Right renal cortex interstitium (tissue), 3 donors: ENCODE results near the gene SLC16A13. TPM values are rescaled to one million over a fixed set of nuclear protein-coding genes. Genes with fewer than 3 reads are reported as not detected.
"Not testable (repeated sequence)": the region's sequence is repeated elsewhere in the genome, so short reads cannot be mapped to it uniquely, and the experiment has no call there.

Experiments used
- DNase-seq, 3 donors: peaks; one replicate each; pipeline ENCODE4 v3.0.0-alpha.2; 2013; ENCODE audit warnings: low read depth in 3 of 3, low spot score in 2 of 3
- polyA plus RNA-seq, 3 donors: library from polyadenylated mRNA; unstranded; fragments of 120-200 nt; gene quantifications; one replicate each; pipeline ENCODE4 v1.2.1, GENCODE V29; 2013; ENCODE audit not compliant: insufficient read length in 3 of 3

SLC16A13 gene
- polyA plus RNA-seq, 3 donors, result 2.4 to 3.3 (median 2.4) TPM

DNA sequence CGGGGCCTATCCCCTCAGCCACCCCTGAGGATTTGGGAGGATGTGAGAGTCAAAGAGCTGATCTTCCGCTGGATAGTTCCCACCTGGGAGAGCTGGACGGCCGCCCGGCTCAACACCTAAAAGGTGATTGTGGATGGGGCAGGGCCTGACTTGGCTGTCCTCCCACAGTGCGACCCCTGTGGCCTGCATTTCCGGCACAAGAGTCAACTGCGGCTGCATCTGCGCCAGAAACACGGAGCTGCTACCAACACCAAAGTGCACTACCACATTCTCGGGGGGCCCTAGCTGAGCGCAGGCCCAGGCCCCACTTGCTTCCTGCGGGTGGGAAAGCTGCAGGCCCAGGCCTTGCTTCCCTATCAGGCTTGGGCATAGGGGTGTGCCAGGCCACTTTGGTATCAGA lies 8.5 kb upstream of the SLC16A13 start:
- no peak for DNase-seq

- DNase-seq, result no peak
These were observed 6.7 kb upstream of the SLC16A13 start for GRCh38 chr17:7029096-7029495.

DNA sequence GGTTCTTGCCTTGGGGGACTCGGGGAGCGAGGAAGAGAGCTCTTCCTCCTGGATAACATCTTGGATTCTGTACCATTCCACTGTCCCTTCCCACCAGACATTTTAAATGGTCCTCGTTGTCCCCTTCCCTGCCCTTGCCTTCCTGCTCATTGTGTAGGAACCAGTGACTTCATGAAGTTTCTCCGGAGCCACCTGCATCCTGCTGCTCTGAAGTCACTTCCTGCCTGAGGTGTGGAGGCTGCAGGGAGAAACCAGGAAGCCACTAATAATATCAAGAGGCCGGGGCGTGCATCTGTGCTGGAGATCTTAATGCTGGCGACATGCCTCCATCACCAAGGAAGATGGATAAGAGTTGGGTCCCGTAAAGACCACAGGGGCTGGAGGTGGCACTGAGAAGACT lies 6.2 kb upstream of the SLC16A13 start:
- DNase-seq, result no peak

DNA sequence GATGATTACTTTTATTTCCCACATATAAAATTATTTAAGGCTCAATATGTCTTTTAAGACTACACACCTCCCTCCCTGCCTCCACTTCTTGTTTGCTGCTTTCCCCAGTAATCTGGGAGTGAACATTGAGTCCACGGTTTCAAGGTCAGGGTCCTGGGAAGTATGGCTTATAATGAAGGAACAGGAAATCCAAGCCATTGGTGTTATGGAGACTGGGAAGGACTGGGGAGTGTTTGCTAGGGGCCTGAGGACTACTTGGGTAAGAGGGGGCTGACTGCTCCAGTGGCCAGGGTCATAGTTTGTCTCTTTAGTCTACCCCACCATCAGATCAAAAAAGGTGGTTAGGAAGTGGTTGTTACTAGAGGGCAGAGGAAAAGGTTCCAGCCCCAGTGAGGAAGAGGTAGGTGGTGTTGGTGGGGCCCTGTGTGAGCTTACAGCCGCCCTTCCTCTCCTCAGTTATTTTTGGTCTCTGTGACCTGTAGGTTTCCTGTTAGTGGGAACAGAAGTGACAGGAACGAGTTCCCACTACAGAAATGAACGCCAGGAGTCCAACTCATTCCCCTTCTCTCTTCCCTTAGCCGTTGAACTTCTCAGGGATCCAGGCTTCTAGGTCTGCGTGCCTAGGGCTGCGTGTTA lies 742 bp upstream of the SLC16A13 start:
- no peak for DNase-seq

GRCh38 chr17:7038025-7038862 lies 2.4 kb downstream of the SLC16A13 start:
- DNase-seq, result no peak

DNA sequence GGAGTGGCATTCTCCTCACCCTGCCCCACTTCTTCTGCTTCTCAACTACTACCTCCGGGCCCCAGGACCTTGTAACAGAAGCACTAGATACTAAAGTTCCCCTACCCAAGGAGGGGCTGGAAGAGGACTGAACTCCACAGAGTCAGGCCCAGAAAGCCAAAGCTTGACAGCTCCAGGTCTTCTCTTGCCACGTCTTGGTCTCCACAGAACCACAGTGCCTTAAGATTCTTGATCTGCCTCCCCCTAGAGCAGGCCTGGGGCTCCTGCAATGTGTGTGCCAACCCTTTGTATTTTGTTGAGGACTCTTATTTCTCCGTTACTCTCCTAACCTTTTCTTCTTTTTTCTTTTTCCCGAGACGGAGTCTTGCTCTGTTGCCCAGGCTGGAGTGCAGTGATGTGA lies 4.0 kb downstream of the SLC16A13 start:
- no peak for DNase-seq

DNA sequence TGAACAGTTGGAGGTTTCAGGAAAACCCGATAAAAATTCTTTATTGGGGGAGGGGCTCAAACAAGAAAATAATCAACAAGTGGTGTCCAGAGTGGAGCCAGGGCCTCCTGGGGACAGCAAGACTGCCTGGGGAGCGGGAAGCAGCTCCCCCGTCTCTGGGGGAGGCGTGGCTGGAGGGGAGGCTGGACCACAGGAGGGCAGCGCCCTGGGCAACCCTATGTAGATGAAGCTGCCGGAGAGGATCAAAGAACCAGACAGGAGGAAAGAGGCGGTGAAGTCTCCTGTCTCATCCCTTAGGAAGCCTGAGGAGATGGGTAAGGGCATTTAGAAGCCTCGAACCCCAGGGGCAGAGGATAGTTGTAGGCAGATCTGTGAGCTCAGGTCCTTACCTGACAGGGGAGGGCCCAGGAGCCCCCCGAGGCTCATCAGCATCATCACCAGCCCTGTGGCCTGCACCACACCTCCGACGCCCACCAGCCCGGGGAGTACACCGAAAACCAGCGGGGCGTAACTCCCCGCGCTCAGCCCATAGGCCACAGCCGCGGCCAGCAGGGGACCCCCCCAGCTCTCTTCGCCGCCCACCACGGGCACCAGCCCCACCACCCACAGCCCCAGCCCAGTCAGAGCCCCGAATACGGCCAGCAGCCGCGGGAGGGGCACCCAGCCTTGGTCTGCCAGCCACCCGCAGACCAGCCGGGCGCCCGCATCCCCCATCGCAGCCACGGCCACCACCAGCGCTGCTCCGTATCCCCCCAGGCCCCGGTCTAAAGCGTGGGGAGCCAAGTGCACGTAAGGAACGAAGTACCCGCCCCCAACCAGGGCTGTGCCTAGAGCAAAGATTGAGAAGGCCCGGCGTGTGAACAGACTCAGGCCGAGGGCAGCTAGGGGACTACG lies 6.0 kb downstream of the SLC16A13 start:
- DNase-seq, result no peak

GRCh38 chr17:7042501-7043181 lies 6.8 kb downstream of the SLC16A13 start:
- DNase-seq, result no peak

DNA sequence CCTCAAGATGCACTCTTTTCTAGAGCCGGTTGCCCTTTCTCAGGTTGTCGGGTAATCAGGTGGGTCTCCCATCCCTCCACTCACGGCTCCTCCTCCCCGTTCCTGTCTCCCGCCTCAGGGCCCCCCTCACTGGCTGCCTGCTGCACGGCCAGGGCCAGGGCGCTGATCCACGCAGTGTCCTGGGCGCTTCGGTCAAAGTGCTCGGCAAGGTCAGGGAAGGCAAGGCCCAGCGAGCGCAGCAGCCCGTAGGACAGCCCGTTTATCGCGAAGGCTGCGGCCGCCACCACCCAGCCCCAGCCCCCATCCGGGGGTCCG lies 7.3 kb downstream of the SLC16A13 start:
- DNase-seq, result no peak

DNA sequence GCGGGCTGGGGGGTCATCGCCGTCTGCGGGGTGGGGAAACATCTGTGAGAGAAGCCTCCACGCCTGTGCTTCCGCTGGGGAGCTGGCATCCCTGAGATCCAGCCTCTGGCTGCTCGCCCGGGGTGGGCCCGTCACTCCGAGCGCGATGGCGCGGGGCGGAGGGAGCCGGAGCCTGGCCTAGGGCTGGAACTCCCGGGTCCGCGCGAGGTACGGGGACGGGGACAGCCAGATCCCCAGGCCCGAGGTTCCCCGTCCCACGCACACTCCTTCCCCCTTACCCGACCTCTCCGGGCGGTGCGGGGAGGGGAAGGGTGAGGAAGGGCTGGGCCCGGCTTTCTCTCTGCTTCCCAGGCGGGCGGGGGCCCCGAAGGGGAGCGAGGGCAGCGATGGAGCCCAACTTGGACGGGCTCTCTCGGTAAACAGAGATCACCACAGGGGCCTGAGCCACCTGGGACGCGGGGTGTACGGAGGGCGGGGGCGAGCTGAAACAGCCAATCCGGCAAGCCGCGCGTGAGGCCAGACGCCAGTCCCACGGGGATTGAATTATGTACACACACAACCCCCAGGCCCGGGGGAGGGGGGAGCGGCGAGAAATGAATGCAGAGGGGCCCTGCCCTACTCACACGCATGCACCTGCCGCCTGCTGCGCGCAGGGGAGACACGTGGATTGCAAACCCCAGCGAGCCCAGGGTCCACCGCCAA lies 7.8 kb downstream of the SLC16A13 start, which contains the start of gene SLC16A11:
TSS of gene SLC16A11 (minus strand) at position 596 of the 702 bp plus-strand sequence. CDS start at position 17, 579 bp downstream.
- no peak for DNase-seq

- DNase-seq, result no peak
These were observed 9.8 kb downstream of the SLC16A13 start for GRCh38 chr17:7045492-7046126.

GRCh38 chr17:7046127-7046724 lies 10.4 kb downstream of the SLC16A13 start:
- no peak for DNase-seq

GRCh38 chr17:7046725-7047397 lies 11.0 kb downstream of the SLC16A13 start:
- DNase-seq, result not testable (repeated sequence)

DNA sequence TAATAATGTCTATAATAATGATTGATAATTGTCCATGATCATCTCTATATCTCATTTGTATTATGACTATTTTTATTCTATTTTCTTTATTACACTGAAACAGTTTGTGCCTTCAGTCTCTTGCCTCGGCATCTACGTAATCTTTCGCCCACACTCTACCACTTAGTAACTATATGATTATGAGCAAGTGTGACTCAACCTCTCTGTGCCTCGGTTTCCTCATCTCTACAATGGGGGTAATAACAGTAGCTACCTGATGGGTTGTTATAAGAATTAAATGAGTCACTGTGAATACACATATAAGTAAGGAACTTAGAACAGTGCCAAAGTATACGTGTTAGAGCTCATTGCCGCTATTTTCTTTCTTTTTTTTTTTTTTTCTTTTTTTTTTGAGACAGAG lies 11.8 kb downstream of the SLC16A13 start:
- no peak for DNase-seq

DNA sequence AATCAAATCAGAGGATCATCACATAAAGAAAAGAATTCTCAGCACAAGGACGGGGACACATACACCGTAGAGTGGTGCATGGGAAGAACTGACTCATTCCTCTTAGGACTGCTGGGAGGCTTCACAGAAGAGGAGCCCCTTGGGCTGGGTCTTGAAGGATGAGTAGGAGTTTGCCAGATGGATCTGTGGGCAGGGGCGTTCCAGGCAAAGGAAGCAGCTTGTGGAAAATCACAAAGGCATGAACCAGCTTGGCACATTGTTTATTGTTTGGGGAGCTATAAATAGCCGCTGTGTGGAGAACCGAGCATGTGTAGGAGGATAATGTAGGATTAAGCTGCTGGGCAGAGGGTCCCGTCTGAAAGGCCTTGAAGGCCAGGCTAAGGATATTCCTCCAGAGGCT lies 13.2 kb downstream of the SLC16A13 start:
- DNase-seq, result no peak

GRCh38 chr17:7050583-7050982 lies 14.8 kb downstream of the SLC16A13 start:
- not testable (repeated sequence) for DNase-seq

GRCh38 chr17:7056386-7056785 lies 20.6 kb downstream of the SLC16A13 start:
- no peak for DNase-seq

- no peak for DNase-seq
These were observed 23.1 kb downstream of the SLC16A13 start for GRCh38 chr17:7058831-7059447.
